ENCODE data around the gene SLC1A3. TPM values are rescaled to one million over a fixed set of nuclear protein-coding genes. Genes with fewer than 3 reads are reported as not detected.

The SLC1A3 gene
- total RNA-seq, 1 experiment from 2014 or later, result 18.6 TPM

GRCh38 chr5:36724467-36725332, 118.3 kb downstream of the SLC1A3 start:
- Histone ChIP-seq H3K27me3 (ENCODE audit: insufficient read depth, low read length) (no peaks in the 10 kb centered on the region), H4K8ac (replicated peaks; ENCODE audit: insufficient read length, low read depth, low read length) (no peak overlapping the region), H3K23me2 (ENCODE audit: insufficient read length, low read depth, low read length, poor library complexity, severe bottlenecking) (no peaks in the 10 kb centered on the region), H3K23ac (ENCODE audit: insufficient read length, low read depth, low read length) (no peak overlapping the region), H4K91ac (ENCODE audit: insufficient read length, low read depth, low read length) (no peak overlapping the region), H3K79me1 (ENCODE audit: insufficient read depth, low read depth, low read length, poor library complexity, severe bottlenecking) (no peaks in the 10 kb centered on the region), H2BK15ac (ENCODE audit: low read depth, low read length) (no peak overlapping the region), H2BK120ac (ENCODE audit: low read depth, low read length, poor library complexity, severe bottlenecking) (no peak overlapping the region), H3K18ac (ENCODE audit: insufficient read length, low read depth, low read length) (no peak overlapping the region), H3K56ac (ENCODE audit: insufficient read length, low read depth, low read length) (no peak overlapping the region), H3K27ac (ENCODE audit: insufficient read length, low read depth, low read length) (no peak overlapping the region), H3K9ac (ENCODE audit: extremely low read depth, insufficient read length, low read length) (no peak overlapping the region), H2BK5ac (ENCODE audit: insufficient read length, low read length) (no peak overlapping the region), H2AK5ac (ENCODE audit: insufficient read length, low read length) (no peak overlapping the region), H3K9me3 (ENCODE audit: control insufficient read depth, low read depth, low read length) (no peaks in the 10 kb centered on the region), H2BK20ac (ENCODE audit: low read depth, low read length, poor library complexity, severe bottlenecking) (no peak overlapping the region), H3K79me2 (ENCODE audit: insufficient read depth, low read length) (no peaks in the 10 kb centered on the region), H3K4ac (ENCODE audit: low read depth, low read length) (no peak overlapping the region), H3T11ph (ENCODE audit: low read length) (no peak overlapping the region), H3K4me2 (ENCODE audit: insufficient read depth, insufficient read length, low read length) (no peak overlapping the region), H3K14ac (ENCODE audit: insufficient read depth, low read length) (no peak overlapping the region), H2BK12ac (ENCODE audit: insufficient read length, low read depth, low read length) (no peak overlapping the region), H2AFZ (ENCODE audit: low read length) (no peak overlapping the region), H4K20me1 (ENCODE audit: control insufficient read depth, insufficient read depth, insufficient read length) (no peaks in the 10 kb centered on the region), H4K5ac (ENCODE audit: insufficient read length, low read depth, low read length) (no peak overlapping the region), H3K4me1 (ENCODE audit: insufficient read depth, low read length) (no peaks in the 10 kb centered on the region; the same call in 1 of the 2 replicates)
- WGBS (ENCODE audit: extremely low coverage, insufficient read length, low lambda C conversion rate), result no CpG with 5 or more reads among the region's 6 CpGs
- DNase-seq, result peak; percentile 59
- no peak overlapping the region for H3K4me3 Mint-ChIP-seq
- no peaks in the 10 kb centered on the region for H3K36me3 Mint-ChIP-seq (ENCODE audit: insufficient read depth in 1 of 3, low read depth in 3 of 3)
- no peaks in the 10 kb centered on the region for H3K9me3 Mint-ChIP-seq
- TF ChIP-seq CTCF (conservative IDR thresholded peaks at IDR 0.05), result no peak
- peaks cover 6 to 11% of the 10 kb centered on the region in 2 experiments; a peak in 3 of 4 replicates for H3K4me1 Mint-ChIP-seq
- no peaks in the 10 kb centered on the region for H3K27me3 Mint-ChIP-seq (ENCODE audit: low read depth)
- H3K27ac Mint-ChIP-seq, result no peak overlapping the region; a peak in 1 of 7 replicates

Measured in H9 (cell line).